ENCODE data around the gene DOCK6.
A peak's percentile ranks its signal among the peaks of the same experiment; 100 is the strongest.

Gene DOCK6

GRCh38 chr19:11247391-11247790, 14.9 kb downstream of the DOCK6 start:
- DNase-seq (ENCODE audit: low spot score): no peak

- DNase-seq (ENCODE audit: low spot score): no peak
Observed at GRCh38 chr19:11246941-11247340, 15.4 kb downstream of the DOCK6 start.

GRCh38 chr19:11244846-11245589, 17.3 kb downstream of the DOCK6 start:
- no peak for DNase-seq (ENCODE audit: low spot score)

DNA sequence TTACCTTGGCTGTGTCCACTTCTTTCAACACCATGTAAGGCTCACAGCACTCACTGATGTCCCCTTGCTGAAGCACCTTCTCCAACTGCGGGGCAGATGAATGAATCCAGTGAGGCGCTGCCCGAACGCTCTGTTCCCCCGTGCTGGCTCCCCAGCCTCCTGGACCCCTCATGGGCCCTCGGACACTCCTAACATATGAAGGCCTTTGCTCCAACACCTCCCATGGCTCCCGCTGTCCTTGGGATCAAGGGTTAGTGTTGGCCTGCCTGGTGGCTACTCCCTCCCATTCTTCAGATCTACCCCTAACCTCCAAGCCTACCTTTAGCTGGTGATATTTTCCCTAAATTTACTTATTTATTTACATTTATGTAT, 18.5 kb downstream of the DOCK6 start:
- no peak for DNase-seq (ENCODE audit: low spot score)

- peak; percentile 83 for DNase-seq (ENCODE audit: low spot score)
Observed at GRCh38 chr19:11242864-11243797, 19.2 kb downstream of the DOCK6 start.

DNA sequence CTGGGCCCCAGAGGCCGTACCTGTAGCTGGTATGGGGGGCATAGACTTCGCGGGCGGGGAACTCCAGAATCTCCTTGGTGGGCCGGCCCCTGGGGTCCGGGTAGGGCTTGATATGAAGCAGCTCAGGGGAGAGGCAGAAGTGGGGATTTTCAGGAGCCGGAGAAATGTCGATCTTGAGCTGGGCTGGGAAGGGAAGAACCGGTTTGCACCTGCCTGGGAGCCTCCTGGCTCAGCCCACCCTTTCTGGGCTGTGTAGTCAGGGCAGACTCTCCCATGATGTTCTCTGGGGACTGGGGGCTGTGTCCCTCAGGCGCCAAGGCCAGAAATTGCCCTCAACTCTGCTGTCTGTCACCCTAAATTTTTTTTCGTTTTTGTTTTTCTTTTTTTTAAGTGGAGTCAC, 20.3 kb downstream of the DOCK6 start:
- DNase-seq (ENCODE audit: low spot score): no peak

DNA sequence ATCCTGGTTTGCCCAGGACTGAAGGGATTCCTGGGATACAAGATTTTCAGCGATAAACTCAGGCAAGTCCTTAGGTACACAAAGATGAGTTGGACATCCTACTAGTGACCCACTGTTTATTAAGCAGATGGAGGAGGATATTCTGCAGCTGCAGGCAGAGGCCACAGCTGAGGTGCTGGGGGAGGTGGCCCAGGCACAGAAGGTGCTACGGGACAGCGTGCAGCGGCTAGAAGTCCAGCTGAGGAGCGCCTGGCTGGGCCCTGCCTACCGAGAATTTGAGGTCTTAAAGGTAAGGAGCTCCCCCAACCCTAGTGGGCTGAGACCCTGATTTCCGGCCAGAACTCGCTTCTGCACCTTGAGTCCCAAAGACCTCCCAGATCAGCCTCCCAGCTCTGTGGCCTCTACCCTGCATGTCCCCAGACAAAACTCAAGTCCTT, 22.3 kb downstream of the DOCK6 start:
- DNase-seq (ENCODE audit: low spot score): no peak

DNA sequence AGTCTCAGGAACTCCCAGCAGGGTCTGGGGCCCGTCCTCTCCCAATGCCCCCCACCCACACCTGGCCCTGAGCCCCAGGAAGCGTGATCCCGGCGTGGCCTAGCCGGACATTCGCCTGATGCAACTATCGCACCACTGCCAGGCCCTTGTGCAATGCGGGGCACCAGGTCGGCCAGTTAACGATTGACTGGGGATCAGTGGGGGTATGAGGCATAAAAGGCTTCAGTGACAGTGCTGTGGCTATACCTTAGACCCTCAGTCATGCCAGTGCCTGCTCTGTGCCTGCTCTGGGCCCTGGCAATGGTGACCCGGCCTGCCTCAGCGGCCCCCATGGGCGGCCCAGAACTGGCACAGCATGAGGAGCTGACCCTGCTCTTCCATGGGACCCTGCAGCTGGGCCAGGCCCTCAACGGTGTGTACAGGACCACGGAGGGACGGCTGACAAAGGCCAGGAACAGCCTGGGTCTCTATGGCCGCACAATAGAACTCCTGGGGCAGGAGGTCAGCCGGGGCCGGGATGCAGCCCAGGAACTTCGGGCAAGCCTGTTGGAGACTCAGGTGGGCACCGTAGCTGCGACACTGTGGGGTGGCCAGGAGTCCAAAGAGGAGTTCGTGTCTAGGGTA, 22.8 kb downstream of the DOCK6 start, which contains the start of gene ANGPTL8:
ANGPTL8 (plus strand) TSS at position 243 of the 624 bp plus-strand sequence; CDS start at position 262, 19 bp downstream.
- no peak for DNase-seq (ENCODE audit: low spot score)

- no peak for DNase-seq (ENCODE audit: low spot score)
Observed at GRCh38 chr19:11238781-11239376, 23.4 kb downstream of the DOCK6 start.

DNA sequence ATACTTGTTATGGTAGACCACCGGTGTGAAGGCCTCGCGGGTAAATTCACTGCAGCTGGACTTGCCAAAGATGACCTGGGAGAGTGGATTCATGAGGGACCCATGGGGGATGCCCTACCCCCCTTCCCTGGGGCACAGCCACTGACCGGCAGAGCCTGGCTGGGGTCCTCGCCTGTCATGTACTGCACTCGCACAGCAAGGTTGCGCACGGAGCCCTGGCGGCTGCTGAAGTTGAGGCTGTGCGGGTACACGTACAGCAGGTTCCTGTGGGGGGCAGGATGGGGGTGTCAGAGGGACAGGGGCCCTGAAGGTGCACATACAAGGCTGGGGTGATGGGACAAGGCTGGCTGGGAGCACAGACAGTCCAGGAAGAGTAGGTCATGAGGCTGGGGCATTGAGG, 24.3 kb downstream of the DOCK6 start:
- no peak for DNase-seq (ENCODE audit: low spot score)

- no peak for DNase-seq (ENCODE audit: low spot score)
Observed at GRCh38 chr19:11237321-11237720, 25.0 kb downstream of the DOCK6 start.

- no peak for DNase-seq (ENCODE audit: low spot score)
Observed at GRCh38 chr19:11236324-11237301, 25.7 kb downstream of the DOCK6 start.

DNA sequence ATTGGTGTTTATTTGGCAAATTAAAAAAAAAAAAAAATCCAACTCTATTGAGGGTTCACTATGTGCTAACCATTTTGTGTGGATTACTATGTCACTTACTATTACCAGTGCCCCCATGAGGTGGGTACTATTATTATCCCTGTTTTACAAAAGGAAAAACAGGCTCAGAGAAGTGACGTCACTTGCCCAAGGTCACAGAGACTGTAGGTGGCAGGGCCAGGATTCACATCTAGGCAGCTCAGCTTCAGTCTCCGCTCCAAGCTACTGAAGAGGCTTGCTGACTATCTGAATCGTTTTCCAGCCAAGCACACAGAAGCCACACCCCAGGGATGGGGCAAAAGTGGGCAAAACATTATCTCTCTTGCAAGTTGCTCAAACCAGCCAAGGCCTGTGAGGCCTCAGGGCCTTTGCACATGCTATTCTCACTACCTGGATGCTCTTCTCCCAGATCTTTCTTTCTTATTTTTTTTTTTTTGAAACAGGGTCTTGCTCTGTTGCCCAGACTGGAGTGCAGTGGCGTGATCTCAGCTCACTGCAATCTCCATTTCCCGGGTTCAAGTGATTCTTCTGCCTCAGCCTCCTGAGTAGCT, 27.7 kb downstream of the DOCK6 start:
- DNase-seq (ENCODE audit: low spot score): no peak

- no peak for DNase-seq (ENCODE audit: low spot score)
Observed at GRCh38 chr19:11233073-11233472, 29.3 kb downstream of the DOCK6 start.

GRCh38 chr19:11232555-11232954, 29.8 kb downstream of the DOCK6 start:
- no peak for DNase-seq (ENCODE audit: low spot score)

DNA sequence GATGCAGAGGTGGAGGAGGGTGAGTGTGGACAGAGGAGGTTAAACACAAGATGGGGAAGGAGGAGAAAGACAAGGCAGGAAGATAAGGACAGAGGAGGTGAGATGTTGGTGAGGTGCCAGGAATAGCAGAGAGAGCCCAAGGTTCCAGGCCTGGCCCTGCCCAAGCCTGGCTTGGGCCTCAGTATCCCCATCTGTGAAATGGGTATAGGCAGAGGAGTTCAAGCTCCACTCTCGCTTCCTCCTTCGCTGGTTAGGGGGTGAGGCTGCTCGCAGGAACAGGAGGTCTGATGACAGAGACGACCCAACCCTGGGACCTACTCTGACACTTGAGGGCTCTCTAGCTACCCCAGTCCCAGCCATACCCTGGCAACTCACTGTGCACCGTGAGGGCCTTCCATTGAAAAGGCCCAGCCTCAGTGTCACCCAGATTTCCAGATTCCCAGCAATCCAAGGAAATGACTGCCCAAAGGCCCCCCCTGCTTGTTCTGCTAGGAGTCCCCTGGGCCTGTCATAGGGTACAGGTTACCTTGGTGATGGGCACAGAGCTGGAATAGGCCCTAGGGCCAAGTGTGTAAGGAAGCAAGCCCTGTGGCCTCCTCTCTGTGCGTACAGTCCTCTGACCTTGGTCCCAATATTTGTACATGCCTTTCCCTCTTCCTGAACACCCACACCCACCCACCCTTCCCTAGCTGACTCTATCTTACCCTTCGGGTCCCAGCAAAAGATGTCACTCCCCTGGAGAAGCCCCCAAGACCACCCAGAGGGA, 31.5 kb downstream of the DOCK6 start:
- DNase-seq (ENCODE audit: low spot score): no peak

- no peak for DNase-seq (ENCODE audit: low spot score)
Observed at GRCh38 chr19:11227195-11227886, 35.0 kb downstream of the DOCK6 start.

GRCh38 chr19:11226716-11227166, 35.6 kb downstream of the DOCK6 start:
- DNase-seq (ENCODE audit: low spot score): no peak

DNA sequence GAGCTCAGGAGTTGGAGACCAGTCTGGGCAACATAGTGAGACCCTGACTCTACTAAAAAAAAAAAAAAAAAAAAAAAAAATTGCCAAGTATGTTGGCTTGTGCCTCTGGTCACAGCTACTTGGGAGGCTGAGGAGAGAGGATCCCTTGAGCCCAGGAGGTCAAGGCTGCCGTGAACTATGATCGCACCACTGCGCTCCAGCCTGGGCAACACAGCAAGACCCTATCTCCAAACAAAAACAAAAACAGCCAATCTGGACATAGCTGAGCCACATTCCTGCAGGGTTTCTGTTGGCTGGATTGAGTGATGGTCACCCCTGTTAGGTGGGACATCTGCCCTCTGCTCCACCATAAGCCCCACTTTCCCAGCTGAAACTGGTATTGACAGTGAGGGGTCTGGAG, 36.5 kb downstream of the DOCK6 start:
- no peak for DNase-seq (ENCODE audit: low spot score)
